Fibroblast of skin of back (primary cell): ENCODE measurements around the gene TTC7B.

Source experiments
- DNase-seq: peaks from one replicate; pipeline ENCODE4 v3.0.0-alpha.2; 2013

TTC7B gene

DNA sequence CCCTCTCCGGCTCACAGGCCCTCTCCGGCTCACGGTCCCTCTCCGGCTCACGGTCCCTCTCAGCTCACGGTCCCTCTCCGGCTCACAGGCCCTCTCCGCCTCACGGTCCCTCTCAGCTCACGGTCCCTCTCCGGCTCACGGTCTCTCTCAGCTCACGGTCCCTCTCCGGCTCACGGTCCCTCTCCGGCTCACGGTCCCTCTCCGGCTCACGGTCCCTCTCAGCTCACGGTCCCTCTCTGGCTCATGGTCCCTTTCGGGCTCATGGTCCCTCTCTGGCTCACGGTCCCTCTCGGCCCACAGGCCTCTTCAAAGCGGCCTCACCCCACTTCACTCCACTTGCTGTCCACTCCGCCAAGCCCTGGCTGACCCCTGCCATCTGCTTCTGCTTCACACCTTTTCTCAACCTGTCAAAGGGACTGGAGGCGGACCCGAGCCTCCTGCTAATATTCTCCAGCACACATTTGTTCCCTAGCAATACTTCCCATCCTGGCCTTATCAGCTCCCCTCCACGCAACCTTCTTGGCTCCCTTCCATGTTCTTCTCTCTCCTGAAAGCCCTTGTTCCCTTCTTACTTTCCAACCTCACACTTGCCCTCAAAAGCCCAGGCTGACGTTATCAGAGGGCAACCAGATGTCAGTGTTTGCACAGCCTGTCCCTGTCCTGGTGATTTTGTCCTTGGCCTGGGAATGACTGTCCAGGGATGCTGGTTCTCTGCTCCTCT, 242.7 kb downstream of the TTC7B start:
- no peak for DNase-seq

DNA sequence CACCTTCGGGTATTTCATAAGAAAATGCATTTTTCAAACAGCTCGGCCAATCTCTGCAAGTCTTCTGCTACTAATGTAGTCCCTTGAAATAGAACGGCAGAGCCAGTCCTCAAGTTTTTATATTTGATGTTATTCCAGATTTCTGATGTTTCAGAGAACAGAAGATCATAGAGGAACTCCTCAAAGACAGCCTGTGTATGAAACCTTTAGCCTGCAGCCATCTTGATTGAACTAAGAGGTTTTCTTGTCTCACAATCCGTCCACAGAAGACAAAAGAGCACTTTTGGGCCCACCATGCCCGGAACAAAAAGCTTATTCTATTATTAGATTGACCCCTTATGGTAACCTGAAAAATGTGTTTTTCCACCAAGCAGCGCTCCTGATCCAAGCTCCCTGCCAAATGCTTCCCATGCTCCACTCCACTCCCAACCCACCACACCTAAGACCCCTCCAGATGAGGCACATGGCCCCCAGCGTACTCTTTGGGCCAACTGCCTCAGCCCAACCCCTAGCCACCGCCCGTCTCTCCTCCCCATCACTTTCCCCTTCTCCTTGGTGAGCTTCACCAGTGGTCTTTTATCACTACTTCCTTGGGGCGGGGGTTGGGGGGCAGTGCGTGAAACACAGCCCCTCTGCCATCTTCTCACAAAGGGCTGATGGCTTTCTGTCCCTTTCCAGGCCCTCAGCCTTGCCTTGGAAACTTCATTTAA, 243.6 kb downstream of the TTC7B start:
- DNase-seq, result no peak

DNA sequence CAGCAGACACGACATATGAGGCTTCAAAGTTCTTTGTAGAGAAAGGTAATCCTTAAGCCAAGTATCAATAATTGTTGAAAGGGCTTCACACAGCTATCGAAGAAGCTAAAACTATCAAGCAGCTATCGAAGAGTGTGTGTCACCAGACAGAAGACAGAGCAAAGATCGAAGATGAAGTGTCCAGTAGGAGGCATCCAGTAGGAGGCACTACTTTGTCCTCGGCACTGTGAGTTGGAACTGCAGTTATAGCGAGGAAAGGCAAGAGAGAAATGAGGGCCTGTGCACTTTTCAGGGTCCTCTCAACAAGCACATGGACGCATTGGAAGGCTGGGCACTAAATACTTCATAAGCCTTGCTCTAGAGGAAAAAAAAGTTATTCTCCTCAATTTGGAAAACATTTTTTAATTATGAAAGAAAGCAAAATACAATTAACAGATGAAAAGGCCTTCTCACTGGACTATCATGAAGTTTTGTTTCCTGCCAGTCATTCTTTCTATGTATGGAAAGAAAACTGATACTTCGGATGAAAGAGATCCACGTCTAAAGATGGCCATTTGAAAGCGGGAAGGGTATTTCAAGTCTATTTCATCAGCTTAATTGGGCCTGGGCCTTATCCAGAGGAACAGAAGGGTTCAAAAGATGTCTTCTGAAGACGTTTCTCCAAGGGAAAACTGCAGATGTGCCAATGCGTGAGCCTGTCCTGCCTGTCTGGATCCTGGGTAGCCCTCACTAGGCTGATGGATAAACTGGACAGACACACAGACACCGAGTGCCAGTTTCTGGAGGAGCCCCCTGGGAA, 244.9 kb downstream of the TTC7B start:
- DNase-seq, result no peak

DNA sequence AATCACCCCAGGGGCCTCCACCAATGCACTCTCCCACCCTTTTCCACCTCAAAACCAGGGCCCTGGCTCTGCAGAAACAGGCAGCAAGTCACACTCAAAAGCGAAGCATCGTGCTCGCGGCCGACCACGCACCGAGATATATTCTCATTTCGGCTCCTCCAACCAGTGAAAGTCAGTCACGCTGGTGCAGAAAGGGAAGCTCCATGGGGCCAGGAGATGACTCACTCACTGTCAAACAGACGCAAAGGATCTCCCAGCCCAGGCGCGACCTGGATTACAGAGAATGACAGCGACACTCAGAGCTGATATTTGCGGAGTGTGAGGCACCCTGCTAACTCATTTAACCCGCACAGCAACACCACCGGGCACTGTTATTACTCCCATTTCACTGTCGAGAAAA, 245.8 kb downstream of the TTC7B start:
- no peak for DNase-seq

DNA sequence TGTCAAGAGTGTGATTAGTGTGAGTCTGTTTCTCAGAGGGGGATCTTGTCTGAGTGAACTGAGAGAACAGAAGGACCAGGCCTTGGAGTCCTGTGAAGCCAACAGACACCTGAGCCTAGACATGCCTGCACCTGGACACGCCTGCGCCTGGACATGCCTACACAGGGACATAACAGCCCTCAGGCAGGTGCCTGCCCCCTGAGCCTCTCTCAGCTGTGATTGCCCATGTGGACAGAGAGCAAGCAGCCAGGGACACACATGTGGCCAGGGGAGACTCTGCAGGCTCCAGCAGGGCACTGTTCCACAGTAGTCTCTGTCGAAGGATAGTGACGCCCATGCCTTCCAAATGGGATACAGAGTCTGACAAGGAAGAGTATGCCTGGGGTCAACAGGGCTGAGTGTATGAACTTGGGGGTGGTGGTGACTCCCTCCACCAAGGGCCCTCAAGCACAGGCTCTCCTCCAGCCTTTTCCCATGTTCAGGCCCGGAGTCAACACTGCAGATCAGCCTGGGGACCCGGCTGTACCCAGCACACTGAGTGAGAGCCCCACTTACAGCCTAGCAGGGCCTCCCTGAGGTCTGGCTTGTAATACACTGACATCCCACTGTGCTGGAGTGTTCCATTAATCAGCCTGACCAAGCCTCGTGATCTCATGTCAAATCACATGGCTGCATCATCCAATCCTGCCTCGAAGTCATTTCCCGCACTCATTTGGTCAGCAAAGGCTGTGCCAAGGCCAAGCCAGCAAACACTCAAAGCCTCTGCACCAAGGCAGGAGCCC, 246.4 kb downstream of the TTC7B start:
- DNase-seq, result no peak

DNA sequence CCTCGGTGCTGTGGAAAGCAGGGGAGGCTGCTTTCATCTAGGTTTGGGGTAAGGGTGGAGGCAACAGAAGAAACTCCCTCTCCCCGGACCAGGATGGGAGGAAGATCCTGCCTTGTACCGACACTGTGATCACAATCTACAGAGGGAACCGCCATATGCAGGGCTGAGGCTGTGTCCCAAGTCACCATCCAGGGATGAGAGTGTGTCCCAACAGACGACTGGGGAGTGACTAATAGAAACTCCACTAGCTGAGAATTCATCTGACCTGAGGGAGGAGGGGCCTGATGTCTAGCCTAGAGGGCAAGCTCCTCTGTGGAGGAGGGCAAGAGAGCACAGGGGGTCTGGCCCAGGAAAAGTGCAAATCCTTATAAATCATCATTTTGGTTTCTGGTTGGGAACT, 247.0 kb downstream of the TTC7B start:
- no peak for DNase-seq

DNA sequence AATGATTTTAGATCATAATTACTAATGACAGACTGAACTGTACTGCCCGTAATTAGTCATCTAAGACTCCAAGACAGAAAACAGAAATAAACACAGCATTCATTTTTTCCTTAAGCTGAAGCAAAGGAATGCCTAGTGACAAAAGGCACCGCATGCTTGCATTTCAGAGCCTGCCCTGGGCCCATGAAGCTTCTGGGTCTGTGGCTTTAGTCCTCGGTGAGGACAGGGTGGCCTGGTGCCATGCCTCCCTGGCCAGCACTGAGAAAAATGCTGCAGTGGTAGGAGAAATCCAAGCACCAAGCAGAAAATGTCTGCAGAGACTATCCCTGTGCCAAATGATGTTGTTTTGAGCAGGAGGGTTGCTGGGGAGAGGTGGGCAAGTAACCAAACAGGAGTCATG, 247.8 kb downstream of the TTC7B start:
- no peak for DNase-seq

DNA sequence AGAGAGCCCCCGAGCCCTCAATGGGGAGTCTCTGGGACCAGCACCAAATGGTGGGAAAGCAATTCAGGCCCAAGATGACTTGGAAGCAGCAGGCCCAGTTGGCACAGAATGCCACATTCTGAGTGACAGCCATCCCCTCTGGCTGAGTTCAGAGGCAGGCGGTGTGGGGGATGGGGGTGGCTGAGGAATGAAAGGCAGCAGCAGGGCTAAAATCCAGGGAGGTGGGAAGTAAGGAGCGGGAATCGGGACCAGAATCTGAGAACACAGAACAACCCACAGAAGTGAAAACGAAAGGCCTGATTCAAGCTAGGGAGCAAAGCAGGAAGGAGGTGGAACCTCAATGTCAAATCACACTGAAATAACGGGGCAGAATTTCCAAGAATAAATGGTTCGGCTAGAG, 248.2 kb downstream of the TTC7B start:
- no peak for DNase-seq

DNA sequence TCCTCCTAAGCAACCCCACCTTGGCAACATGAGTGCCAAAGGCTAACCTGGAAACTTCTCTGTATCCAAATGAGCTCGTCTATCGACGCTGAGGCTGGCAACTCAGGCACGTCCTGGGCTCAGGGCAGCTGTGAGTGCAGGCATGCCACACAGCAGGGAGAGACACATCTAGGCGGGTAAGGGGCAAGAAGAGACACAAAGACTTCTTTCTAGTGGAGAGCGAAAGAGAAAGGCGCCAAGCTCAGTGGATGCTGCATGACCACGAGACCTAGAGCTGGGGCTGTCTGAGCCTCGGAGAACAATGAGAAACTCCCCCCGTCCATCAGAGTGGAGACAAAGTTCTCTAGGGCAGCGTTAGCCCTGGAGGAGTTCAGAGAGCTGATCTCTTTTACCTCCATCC, 249.0 kb downstream of the TTC7B start:
- no peak for DNase-seq

DNA sequence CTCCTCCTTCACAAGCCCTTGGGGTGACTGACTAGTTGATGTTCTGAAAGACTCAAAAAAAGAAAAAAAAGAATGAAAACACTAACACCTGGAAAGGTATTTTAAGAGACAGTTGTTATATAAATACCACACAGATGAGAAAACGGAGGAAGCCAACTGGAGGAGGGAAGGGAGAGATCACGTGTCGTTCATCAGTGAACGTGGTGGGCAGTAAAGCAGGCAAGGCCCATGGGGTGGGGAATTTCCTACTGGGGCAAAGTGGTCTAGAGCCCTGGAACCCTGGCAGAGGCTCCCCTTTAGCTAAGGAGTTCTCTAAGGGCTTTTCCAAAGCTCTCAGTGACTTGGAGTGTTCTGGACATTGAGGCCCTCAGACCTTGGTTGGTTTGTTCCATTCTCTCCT, 249.7 kb downstream of the TTC7B start:
- no peak for DNase-seq

DNA sequence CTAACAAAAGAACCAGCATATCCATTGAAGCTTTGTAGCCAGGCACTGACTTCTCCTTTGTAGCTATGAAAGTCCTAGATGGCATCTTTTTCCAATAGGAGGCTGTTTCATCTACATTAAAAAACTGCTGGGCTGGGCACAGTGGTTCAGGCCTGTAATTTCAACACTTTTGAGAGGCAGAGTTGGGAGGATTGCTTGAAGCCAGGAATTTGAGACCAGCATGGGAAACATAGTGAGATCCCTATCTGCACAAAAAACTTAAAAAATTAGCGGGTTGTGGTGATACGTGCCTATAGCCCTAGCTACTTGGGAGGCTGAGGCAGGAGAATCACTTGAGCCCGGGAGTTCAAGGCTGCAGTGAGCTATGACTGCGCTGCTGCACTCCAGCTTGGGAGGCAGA, 251.7 kb downstream of the TTC7B start:
- DNase-seq, result no peak

DNA sequence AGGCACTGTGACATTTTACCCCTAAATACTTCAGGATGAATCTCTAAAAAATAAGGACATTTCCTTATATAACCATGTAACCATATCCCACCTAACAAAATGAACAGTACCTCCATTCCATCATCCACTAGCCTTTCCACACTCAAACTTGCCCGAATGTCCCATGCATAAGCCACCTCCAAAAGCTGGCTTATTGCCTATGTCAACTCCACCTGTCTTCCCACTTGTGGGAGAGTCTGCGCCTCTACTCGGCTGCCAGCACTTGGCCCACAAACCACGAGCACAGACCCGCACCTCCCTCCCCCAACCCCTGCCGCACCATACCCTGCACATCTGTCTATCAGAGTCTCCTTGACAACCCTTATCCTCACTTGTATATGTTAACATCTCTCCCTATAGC, 253.6 kb downstream of the TTC7B start:
- DNase-seq, result no peak

DNA sequence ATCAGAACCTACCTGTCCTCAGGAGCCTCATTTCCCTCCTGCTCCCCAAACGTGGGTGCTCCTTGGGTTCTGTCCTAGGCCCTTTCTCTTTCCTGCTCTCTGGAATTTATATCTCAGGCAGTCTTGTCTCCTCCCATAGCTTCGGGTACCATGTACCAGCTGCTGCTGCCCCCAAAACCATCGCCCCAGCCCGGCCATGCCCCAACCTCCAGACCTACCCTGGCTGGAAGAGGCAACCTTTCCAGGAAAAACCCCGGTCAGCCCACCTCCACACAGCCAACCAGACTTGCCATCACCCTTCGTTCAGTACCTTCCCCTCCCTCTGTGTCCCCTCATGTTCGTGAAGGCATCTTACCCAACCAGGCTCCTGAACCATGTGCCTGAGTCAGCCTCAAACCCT, 254.3 kb downstream of the TTC7B start:
- DNase-seq, result no peak

DNA sequence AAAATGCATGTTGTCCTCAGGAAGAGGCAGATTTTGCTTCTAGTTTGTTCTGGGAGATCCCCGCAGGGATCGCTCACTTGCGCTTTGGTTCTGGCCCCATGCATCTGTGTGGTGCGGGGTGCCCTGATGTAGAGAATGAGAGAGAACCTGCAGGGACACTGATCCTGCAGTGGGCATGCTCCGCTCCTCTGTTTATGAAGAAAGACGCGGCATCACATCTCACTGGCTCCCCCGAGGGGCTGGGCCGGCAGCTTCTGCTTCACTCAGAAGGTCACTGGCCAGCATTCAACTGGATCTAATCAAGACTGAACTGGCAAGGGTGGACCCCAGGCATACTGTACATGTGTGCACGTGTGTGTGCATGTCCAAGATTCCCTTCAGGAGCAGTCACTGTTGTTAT, 255.2 kb downstream of the TTC7B start:
- DNase-seq, result no peak

DNA sequence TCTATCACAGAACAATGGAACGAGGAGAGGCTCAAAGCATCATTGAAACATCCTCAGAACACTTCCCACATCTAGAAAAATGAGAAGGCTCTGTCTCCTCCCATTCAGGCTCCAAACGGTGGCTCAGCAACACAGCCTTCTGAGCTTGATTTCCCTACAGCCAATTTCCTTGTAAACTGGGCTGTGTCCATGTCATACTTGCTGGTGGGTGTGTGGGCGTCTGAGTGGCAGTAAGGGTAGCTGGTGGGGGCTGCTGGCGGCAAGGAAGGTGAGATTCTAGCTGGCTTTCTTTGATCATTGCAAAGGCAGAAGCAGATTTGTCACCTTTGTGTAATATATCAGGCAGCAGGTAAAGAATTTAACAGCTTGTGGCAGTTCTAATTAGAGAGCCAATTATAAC, 255.7 kb downstream of the TTC7B start:
- DNase-seq, result no peak

DNA sequence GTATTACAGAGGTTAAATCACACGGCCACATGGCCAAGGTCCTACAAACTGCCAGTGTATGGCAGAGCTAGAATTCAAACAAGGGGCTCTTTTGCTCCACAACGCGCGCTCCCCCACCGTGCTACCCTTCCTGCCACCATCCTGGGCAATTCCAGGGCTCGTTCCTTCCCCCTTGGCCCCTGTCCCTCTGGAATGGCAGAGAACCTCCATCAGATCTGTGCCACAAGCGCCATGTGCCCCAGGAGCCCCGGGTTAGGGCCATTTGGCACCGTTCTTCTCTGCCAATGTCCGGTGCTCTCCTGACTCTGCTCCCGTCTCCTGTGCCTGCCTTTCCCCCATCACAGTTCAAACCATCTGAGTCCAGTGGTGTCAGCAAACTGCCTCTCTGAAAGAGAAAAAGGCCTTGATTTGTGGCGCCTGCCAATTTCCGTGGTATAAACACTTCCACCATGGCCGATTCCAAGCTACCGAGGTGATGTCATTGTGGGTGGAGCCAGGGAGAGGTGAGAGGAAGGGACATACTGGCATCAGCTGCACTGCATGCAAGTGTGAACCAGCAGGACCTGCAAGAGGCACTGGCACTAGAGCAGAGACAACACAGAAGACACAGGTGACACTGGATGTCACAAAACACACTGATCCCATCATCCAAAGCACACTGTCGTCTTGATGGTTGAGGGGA, 256.3 kb downstream of the TTC7B start:
- DNase-seq, result no peak

DNA sequence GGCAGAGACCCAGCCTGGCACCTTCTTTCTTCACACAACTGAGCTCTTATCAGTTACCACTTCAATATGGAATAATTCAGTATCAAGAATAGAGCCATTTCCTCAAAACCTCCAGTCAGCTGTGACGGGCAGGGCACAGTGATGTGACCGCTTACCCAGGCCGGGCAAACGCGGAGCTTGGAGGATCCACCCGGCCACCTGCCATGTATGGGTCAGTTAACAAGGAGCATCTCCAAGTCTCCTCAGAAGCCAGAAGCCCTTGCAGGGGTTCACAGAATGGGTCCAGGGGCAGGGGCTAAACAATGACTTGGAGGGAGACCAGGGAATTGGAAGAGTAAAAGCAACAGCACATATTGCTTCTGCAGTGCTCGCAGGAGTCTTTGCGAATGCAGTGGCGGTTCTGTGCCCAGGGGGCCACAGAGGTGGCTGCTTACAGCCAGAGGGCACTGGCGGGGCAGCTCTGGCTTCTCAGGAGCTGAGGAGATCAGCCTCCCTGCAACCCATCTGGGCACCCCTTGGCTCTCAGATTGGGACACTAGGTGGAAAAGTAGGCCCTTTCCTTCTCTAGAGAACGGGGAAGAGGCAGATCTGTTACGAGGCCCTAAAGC, 257.1 kb downstream of the TTC7B start:
- DNase-seq, result no peak

DNA sequence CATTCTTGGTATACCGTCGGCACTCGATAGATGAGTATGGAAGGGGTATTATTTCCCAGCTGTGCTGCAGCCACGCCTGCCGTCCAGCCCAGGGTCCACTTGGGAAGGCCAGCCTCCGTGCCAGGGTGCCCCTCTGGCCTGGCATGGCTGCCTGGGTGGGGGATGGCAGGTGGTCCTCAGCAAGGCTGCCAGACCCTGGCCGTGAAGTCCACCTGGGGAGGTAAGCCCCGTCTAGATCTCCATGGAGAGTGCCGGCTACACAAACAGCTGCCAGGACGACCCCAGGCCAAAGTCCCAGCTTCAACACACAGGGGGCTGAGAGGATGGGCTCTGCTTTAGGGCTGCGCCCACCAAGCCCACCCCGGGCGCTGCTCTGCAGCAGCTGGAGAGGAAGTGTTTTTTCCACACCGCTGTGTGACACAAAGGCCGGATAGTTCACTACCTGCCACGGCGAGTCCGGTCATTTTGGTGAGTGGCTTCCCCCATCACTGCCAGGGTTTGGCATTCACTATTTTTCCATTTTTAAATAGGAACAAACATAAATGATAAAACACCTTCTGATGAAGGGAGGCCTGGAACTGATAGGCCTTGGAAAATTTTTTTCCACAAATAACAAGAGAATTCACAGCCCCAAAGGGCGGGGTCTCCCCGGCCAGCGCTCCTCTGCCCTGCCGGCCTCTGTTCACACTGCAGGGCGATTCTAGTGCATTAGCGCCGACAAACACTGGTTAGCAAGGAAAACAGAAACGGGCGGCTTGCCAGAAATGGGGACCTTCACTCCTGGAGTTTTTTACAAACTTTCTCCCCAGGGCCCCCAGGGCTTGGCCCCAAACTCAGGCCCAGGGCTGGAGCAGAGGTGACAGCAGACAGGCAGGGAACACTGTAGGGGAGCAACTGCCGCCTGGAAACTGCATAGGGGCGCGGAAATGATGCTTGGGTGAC, 257.9 kb downstream of the TTC7B start:
- DNase-seq, result no peak

DNA sequence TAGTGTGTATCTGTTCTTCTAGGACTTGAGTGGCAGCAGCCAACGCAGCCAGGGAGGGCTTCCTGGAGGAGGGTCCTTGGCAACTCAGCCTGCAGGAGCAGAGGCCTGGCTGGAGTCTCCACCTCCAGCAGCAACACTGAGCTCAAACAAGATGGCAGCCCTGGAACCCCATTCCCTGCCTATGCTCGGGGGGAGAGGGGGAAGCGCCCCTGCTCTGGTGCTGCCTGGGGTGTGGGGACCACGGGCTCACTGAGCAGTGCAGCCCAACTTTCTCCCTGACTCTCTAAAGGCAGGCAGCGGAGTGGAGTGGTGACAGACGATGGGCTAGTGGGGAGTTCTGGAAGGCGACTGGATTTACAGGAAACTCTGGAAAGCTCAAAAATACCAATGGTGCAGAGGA, 258.7 kb downstream of the TTC7B start:
- no peak for DNase-seq

DNA sequence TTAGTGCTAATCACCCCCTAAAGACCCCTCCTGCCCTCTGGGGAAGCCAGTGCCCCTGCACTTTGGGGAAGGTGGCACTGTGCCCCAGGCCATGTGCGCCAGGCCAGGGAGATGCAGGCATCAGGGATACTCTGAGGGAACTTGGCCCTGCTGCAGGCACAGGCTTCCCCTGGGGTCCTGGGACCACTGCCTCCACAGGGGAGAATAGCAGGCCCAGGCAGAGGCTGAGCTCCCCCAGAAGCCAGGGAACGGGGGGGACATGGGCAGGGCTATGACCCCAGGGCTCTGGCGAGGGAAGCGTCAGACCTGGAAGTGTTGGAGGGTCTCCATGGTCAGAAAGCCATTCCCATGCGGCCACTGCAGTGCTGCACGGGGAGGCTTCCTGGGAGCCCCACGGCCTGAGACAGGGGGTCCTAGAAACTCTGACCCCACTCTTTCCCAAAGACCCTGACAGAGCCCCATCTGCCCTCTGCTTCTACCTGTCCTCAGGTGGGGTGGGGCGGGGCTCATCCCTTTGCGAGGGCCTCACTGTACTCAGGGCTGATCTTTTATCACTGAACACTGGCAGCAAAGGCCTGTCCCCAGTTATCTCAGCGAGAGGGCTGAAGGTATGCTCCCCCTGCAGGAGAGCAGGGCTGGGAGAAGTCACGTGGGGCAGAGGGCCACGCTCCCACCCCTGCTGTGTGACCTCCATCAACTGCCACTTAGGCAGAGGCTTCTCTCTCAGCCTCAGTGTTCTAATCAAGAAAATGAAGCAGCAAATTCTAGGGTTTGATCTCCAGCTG, 259.4 kb downstream of the TTC7B start:
- DNase-seq, result no peak
